GM21367 (cell line): ENCODE results near the gene TASOR.

Experiments
- ATAC-seq: cut with Tn5 transposase; IDR thresholded peaks from one replicate; pipeline ENCODE4 v1.9.1; 2021; ENCODE audit not compliant: unreplicated experiment

TASOR gene

GRCh38 chr3:56689303-56689702 lies 6.2 kb upstream of the TASOR start:
- no peak for ATAC-seq

DNA sequence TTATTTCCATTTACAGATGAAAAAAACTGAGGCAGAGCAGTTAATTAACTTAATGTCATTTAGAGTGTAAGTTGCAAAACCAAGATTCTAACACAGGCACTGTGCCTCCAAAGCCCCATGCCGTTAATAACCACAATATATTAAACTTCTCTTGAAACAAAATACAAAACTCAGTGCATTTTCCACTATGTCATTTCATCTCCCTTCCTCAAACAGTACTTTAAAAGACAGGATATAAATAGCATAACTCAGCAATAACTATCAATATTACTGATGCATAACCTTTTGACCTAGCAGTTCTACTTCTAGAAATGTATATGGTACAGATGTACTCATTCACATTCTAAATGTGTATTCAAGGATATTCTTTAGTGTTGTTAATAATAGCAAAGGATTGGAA lies 5.1 kb upstream of the TASOR start:
- no peak for ATAC-seq

GRCh38 chr3:56684029-56684428 lies 964 bp upstream of the TASOR start:
- no peak for ATAC-seq

- peak; percentile 51 for ATAC-seq
These were observed 473 bp downstream of the TASOR start for GRCh38 chr3:56682462-56683121.

- no peak for ATAC-seq
These were observed 1.0 kb downstream of the TASOR start for GRCh38 chr3:56681984-56682461.

GRCh38 chr3:56680054-56680580 lies 2.9 kb downstream of the TASOR start:
- no peak for ATAC-seq

DNA sequence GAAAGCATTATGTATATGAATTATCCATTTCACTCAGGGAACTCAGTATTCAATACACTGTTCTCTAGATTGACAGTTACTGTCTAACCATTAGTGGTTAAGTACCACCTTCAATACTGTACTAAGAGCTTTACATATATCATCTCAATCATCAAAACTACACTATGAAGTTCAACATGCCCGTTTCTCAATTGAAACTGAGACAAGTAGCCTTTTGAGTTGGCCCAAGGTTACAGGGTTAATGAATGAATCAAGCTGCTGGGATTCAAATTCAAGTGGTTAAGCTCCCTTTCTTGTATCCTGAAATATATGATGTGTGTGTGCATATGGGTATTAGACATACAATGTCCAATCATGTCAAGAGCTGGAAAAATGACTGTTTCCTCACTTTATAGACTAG lies 5.8 kb downstream of the TASOR start:
- ATAC-seq: no peak

- ATAC-seq: no peak
These were observed 9.1 kb downstream of the TASOR start for GRCh38 chr3:56673781-56674457.

DNA sequence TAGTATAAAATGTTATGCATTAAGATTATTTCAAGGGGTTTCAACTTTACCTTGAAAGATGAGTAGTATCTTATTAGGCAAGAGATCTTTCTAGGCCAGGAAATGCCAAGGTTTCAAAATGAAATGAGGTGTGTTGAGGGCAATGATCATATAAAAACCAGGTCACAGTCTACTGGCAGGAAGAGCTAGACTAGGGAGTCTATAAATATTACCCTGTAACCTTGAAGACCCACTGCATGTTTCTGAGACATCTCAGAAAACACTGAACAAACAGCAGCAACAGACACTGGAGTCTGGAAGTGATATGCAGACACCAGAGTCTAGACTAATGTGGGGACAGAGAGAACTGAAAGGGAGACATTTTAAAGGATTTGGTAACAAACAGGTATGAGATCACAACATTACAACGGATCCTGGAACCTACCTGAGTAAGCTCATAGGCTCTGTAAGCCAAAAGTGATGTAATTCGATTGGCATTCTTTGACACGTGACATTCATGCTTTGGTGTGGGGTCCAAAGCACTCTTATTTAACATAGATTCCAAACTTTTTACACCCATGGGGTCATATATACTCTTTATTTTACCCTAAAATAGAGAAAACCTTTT lies 15.0 kb downstream of the TASOR start:
- no peak for ATAC-seq

- no peak for ATAC-seq
These were observed 18.2 kb downstream of the TASOR start for GRCh38 chr3:56664823-56665222.

- ATAC-seq: no peak
These were observed 27.4 kb downstream of the TASOR start for GRCh38 chr3:56655709-56656108.

DNA sequence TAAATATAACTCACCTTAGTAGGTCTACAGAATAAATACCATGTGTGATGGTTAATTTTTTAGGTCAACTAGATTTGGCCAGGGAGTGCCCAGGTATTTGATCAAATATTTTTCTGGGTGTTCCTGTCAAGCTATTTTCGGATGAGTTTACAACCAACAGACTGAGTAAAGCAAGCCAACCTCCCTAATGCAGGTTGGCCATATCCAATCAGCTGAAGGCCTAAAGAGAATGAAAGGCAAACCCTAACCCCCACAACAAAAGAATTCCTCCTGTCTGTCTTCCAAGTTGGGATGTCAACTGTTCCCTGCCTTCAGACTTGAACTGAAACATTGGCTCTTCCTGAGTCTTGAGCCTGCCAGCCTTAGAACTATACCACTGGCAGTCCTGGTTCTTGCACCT lies 28.6 kb downstream of the TASOR start:
- no peak for ATAC-seq

DNA sequence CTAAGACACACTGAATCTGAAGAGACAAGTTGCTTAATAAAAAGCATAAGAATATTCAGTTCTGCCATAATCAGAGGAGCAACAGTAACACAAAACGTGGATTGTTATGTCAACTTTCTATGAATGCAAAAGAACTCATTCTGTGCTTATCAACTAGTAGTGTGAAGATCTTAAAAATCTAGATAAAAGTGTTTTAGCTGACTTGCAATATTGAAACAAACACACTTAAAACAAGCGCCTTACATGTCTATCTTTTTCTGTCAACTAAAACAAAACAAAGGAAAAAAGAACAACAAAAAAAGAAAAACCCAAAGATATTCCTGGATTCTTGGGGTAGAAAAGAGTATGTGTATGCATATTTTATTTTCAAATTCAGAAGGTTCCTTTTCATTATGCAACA lies 37.7 kb downstream of the TASOR start:
- ATAC-seq: no peak

GRCh38 chr3:56633602-56634535 lies 49.2 kb downstream of the TASOR start:
- no peak for ATAC-seq
